Activated CD8-positive, alpha-beta T cell treated with anti-CD3 and anti-CD28 coated beads for 36 hours (primary cell): Measurements from ENCODE around the gene NELFB. TPM values are rescaled to one million over a fixed set of nuclear protein-coding genes. Genes with fewer than 3 reads are reported as not detected.
"Not testable (repeated sequence)": the region's sequence is repeated elsewhere in the genome, so short reads cannot be mapped to it uniquely, and the experiment has no call there.

Experiments used
- ATAC-seq: fragments of 200-7000 bp; cut with Tn5 transposase; one replicate; pipeline ENCODE4 v1.10.0; 2021; ENCODE audit warnings: mild to moderate bottlenecking, moderate library complexity
- CTCF ChIA-PET: fragments of 350-600 bp; sonication (Branson Sonifier 250); formaldehyde crosslinking; loops from one replicate; lab custom pipeline; 2021; ENCODE audit warnings: antibody characterized with exemption; lab: Charles Lee
- POLR2A ChIA-PET: fragments of 350-600 bp; sonication (Branson Sonifier 250); formaldehyde crosslinking; loops from one replicate; lab custom pipeline; 2021; ENCODE audit warnings: antibody characterized with exemption; lab: Charles Lee
- DNase-seq: peaks from one replicate; pipeline ENCODE4 v3.0.0-alpha.2; 2020
- H3K27ac Mint-ChIP-seq: one replicate; pipeline ENCODE4 v1.8.0; 2021; ENCODE audit warnings: mild to moderate bottlenecking, mixed read lengths
- H3K27me3 Mint-ChIP-seq: one replicate; pipeline ENCODE4 v1.8.0; 2021; ENCODE audit warnings: mixed read lengths
- H3K36me3 Mint-ChIP-seq: one replicate; pipeline ENCODE4 v1.8.0; 2021; ENCODE audit warnings: low read depth, mixed read lengths
- H3K4me1 Mint-ChIP-seq: one replicate; pipeline ENCODE4 v1.8.0; 2021; ENCODE audit warnings: low read depth, mixed read lengths
- H3K4me3 Mint-ChIP-seq: one replicate; pipeline ENCODE4 v1.8.0; 2021; ENCODE audit warnings: mild to moderate bottlenecking, moderate library complexity, mixed read lengths
- H3K9me3 Mint-ChIP-seq: one replicate; pipeline ENCODE4 v1.8.0; 2021; ENCODE audit warnings: mixed read lengths
- intact Hi-C: fragments of 100-400 bp; cut with micrococcal nuclease; formaldehyde crosslinking; loops from one replicate; pipeline ENCODE4 v1.10.0; 2022
- total RNA-seq, 2 experiments: library from RNA; stranded (reverse); gene quantifications; one replicate each; pipeline ENCODE4 v1.2.3, GENCODE V29; 2021
- TF ChIP-seq, protein P1 (sequence below): fragments of 200-600 bp; IDR thresholded peaks from one replicate; pipeline ENCODE4 v1.8.0; 2022; ENCODE audit warnings: antibody characterized with exemption, mild to moderate bottlenecking

Gene NELFB
- total RNA-seq, 2 experiments from 2014 or later, result 50.9 to 54.3 TPM

DNA sequence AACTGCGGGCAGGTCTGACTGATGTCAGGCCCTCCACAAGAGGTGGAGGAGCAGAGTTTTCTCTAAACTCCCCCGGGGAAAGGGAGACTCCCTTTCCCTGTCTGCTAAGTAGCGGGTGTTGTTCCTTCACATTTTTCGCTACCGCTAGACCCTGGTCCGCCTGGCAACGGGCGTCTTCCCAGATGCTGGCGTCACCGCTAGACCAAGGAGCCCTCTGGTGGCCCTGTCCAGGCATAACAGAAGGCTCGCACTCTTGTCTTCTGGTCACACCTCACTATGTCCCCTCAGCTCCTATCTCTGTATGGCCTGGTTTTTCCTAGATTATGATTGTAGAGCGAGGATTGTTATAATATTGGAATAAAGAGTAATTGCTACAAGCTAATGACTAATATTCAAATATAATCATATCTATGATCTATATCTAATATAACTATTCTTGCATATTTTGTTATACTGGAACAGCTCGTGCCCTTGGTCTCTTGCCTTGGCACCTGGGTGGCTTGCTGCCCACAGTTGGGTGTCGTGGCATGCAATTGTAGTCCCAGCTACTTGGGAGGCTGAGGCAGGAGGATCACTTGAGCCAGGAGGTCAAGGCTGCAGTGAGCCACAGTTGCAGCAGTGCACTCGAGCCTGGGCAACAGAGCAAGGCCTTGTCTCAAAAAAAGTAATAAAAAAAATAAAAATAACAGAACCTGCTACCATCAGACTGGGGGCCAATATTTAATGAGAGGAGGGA lies 7.2 kb downstream of the NELFB start:
- H3K36me3 Mint-ChIP-seq, result peaks cover 16% of the 10 kb centered on the region
- ATAC-seq, intact Hi-C loops, H3K4me1 Mint-ChIP-seq, H3K9me3 Mint-ChIP-seq, DNase-seq, H3K27ac Mint-ChIP-seq, POLR2A ChIA-PET, H3K27me3 Mint-ChIP-seq, H3K4me3 Mint-ChIP-seq: not testable (repeated sequence)
- TF ChIP-seq, protein P1, sequence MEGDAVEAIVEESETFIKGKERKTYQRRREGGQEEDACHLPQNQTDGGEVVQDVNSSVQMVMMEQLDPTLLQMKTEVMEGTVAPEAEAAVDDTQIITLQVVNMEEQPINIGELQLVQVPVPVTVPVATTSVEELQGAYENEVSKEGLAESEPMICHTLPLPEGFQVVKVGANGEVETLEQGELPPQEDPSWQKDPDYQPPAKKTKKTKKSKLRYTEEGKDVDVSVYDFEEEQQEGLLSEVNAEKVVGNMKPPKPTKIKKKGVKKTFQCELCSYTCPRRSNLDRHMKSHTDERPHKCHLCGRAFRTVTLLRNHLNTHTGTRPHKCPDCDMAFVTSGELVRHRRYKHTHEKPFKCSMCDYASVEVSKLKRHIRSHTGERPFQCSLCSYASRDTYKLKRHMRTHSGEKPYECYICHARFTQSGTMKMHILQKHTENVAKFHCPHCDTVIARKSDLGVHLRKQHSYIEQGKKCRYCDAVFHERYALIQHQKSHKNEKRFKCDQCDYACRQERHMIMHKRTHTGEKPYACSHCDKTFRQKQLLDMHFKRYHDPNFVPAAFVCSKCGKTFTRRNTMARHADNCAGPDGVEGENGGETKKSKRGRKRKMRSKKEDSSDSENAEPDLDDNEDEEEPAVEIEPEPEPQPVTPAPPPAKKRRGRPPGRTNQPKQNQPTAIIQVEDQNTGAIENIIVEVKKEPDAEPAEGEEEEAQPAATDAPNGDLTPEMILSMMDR, result peak; percentile 45
- CTCF ChIA-PET, result interaction anchor here (1.4 to 1.6 kb wide), 2 partner anchors 12 to 39 kb away, joined by 3 to 4 read pairs; no protein-coding TSS in a partner anchor

DNA sequence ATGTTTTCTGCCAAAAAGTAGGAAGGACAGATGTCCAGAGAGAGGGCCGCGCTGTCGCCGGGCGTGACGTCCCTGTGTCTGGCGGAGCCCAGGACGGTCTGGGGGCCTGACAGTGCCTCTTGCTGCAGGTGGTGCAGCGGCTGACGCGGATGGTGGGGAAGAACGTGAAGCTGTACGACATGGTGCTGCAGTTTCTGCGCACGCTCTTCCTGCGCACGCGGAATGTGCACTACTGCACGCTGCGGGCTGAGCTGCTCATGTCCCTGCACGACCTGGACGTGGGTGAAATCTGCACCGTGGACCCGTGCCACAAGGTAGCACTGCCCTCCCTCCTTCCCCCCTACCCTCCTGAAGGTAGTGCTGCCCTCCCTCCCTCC lies 7.8 kb downstream of the NELFB start:
- peaks cover 19% of the 10 kb centered on the region for H3K36me3 Mint-ChIP-seq
- intact Hi-C loops, result no loop called here
- no peak for ATAC-seq
- POLR2A ChIA-PET, result no interaction called here
- H3K9me3 Mint-ChIP-seq, result no peaks in the 10 kb centered on the region
- no peaks in the 10 kb centered on the region for H3K27me3 Mint-ChIP-seq
- no peak for DNase-seq
- TF ChIP-seq, protein P1, result no peak
- no peak overlapping the region for H3K27ac Mint-ChIP-seq
- CTCF ChIA-PET, result no interaction called here
- H3K4me3 Mint-ChIP-seq, result no peak overlapping the region
- H3K4me1 Mint-ChIP-seq, result no peaks in the 10 kb centered on the region

DNA sequence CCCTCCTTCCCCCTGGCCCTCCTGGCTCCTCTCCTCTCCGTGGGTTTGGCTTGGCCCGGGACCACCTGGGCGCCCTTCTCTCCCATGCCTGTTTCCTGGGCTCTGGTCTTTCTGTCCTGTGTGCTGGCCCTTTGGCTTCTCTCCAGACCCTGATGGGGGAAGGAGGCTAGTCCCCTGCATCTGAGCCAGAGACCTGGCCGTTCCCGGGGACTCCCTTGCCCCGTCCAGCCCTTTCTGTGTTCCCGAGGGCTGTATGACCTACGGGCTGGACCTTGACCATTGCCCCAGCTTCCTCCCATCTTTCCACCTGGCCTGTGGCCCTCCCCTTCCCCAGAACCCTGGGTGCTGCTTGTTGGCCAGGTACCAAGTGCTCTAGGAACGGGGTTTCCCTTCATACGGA lies 8.4 kb downstream of the NELFB start:
- ChIA-PET CTCF (no interaction called here), POLR2A (interaction anchor here (0.5 to 1.0 kb wide), 2 partner anchors 13 to 147 kb away, joined by 3 read pairs; no protein-coding TSS in a partner anchor)
- no peak overlapping the region for H3K27ac Mint-ChIP-seq
- TF ChIP-seq, protein P1, result no peak
- no peak for DNase-seq
- intact Hi-C loops, result no loop called here
- H3K27me3 Mint-ChIP-seq, result no peaks in the 10 kb centered on the region
- no peak for ATAC-seq
- H3K4me1 Mint-ChIP-seq, result no peaks in the 10 kb centered on the region
- H3K9me3 Mint-ChIP-seq, result no peaks in the 10 kb centered on the region
- H3K4me3 Mint-ChIP-seq, result no peak overlapping the region
- H3K36me3 Mint-ChIP-seq, result peaks cover 21% of the 10 kb centered on the region

DNA sequence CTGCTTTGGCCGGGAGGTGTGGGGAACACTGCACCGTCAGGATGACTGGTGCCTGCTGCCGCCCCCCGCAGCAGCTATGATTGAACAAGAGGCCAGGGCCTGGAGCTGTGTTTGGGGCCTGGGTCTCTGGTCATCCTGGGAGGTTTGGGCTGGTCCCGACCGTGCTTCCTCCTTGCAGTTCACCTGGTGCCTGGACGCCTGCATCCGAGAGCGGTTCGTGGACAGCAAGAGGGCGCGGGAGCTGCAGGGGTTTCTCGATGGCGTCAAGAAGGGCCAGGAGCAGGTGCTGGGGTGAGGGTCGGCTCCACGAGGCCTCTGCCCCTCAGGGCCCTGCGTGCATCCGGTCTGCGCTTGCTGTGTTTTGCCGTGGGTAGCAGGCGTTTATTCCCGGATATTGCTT lies 8.9 kb downstream of the NELFB start:
- DNase-seq (no peak), ATAC-seq (no peak)
- H3K4me1 Mint-ChIP-seq, result no peaks in the 10 kb centered on the region
- no peaks in the 10 kb centered on the region for H3K9me3 Mint-ChIP-seq
- CTCF ChIA-PET, result no interaction called here
- intact Hi-C loops, result no loop called here
- H3K27ac Mint-ChIP-seq, result no peak overlapping the region
- H3K4me3 Mint-ChIP-seq, result no peak overlapping the region
- H3K36me3 Mint-ChIP-seq, result peaks cover 25% of the 10 kb centered on the region
- TF ChIP-seq, protein P1, result no peak
- POLR2A ChIA-PET, result interaction anchor here (0.5 to 2.3 kb wide), 5 partner anchors 10 to 146 kb away, joined by 3 to 8 read pairs (median 3); no protein-coding TSS in a partner anchor
- no peaks in the 10 kb centered on the region for H3K27me3 Mint-ChIP-seq

DNA sequence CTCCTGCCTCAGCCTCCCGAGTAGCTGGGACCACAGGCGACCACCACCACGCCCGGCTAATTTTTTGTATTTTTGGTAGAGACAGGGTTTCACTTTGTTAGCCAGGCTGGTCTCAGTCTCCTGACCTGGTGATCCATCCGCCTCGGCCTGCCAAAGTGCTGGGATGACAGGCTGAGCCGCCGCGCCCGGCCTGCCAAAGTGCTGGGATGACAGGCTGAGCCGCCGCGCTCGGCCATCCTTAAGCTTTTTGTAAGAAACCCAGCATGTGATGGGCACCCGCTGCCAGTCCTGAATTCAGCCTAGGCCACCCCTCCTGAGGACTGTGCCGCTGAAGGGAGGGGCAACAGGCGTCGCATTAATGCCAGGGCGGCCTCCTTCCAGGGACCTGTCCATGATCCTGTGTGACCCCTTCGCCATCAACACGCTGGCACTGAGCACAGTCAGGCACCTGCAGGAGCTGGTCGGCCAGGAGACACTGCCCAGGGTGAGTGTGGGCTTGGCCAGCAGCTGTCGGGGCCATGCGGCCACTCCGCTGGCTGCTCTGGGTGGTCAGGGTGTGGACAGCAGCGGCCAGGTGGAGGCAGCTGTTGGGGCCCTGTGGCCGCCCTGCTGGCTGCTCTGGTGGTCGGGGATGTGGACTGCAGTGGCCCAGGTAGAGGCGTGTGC lies 10.5 kb downstream of the NELFB start:
- no peak overlapping the region for H3K4me3 Mint-ChIP-seq
- POLR2A ChIA-PET, result interaction anchor here (0.7 to 2.3 kb wide), 3 partner anchors 9 to 16 kb away, joined by 3 to 8 read pairs (median 5); partner anchors contain the start of gene TOR4A
- no peak overlapping the region for H3K27ac Mint-ChIP-seq
- no peak for DNase-seq
- no peaks in the 10 kb centered on the region for H3K9me3 Mint-ChIP-seq
- peaks cover 33% of the 10 kb centered on the region for H3K36me3 Mint-ChIP-seq
- H3K4me1 Mint-ChIP-seq, result no peaks in the 10 kb centered on the region
- TF ChIP-seq, protein P1, result no peak
- CTCF ChIA-PET, result no interaction called here
- intact Hi-C loops, result no loop called here
- no peak for ATAC-seq
- no peaks in the 10 kb centered on the region for H3K27me3 Mint-ChIP-seq
